ENCODE measurements around the gene ZMPSTE24. TPM values are rescaled to one million over a fixed set of nuclear protein-coding genes. Genes with fewer than 3 reads are reported as not detected.

The ZMPSTE24 gene
- polyA plus RNA-seq, 2 of the 4 experiments (the other 2 are of a cell fraction), result 44.3 to 61.3 TPM

DNA sequence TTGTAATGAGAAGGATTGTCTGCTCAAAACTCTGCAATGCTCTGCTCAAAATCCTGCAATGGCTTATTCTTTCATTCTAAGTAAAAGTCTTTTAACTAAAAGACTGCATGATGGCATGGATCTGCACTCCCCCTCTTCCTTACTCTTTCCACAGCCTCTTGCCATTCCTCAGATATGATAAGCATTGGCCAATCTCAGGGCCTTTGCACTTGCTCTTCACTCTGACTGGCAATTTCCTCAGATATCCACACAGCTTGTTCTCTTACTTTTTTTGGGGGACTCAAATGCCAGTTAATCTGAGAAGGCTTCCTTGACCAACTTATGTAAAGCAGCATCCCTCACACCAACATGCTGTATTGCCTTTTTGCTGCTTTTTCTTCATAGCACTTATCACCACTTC, 2.8 kb upstream of the ZMPSTE24 start (continued):
- TF ChIP-seq NPAS2 (CRISPR knock-in tag; IDR thresholded peaks at IDR 0.05; ENCODE audit: borderline replicate concordance), result no peak

DNA sequence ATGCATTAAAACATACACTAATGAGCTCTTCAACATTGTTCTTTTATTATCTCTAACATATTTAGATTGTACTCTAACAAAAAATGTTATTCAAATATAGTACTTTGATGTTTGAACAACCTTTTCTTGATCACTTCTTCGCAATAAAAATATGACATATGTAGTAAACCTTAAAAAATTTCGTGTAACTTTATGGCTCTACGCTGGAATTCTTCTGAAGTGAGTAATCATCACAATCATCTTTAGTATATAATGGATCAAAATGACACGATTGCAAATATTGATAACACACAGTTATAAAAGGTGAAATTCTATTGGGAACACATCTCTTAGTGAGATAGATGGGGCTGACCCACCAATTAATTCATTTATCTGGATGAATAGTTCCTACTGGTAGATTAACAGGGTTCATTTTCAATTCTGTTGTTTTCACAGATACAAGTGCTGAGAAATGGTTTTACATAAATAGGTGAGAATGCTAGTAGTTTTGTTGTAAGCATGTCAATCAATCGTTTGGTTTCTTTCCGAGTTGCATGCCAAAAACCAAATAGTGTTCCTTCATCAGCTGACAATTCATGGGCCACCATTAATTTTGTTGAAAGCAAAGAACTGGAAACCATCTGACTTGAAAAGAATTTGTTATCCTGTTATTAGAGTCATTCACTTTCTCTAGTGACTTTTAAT, 1.5 kb upstream of the ZMPSTE24 start:
- ChIA-PET POLR2A (no interaction called here), CTCF (interaction anchor here (1.1 to 2.1 kb wide), 2 partner anchors 58 to 149 kb away, joined by 3 to 6 read pairs; no protein-coding TSS in a partner anchor)
- 62% methylated on average over 6 of the region's 6 CpGs for whole genome bisulfite sequencing (ENCODE audit: missing lambda C conversion rate)
- TF ChIP-seq HOXA7 (CRISPR knock-in tag; IDR thresholded peaks at IDR 0.05) (no peak), CBX2 (IDR thresholded peaks at IDR 0.05; ENCODE audit: borderline replicate concordance, low read depth) (no peak), POLR2AphosphoS2 (conservative IDR thresholded peaks at IDR 0.05; ENCODE audit: low read length) (no peak), CHD2 (IDR thresholded peaks at IDR 0.05; ENCODE audit: low read length, partially characterized antibody) (no peak), MAFK (IDR thresholded peaks at IDR 0.05; ENCODE audit: partially characterized antibody) (no peak), CEBPB (IDR thresholded peaks at IDR 0.05) (no peak), ZNF302 (CRISPR knock-in tag; IDR thresholded peaks at IDR 0.05) (no peak), RCOR1 (IDR thresholded peaks at IDR 0.05; ENCODE audit: low read depth, low read length) (no peak), RARB (CRISPR knock-in tag; IDR thresholded peaks at IDR 0.05) (no peak), RFX5 (IDR thresholded peaks at IDR 0.05) (no peak)
- TF ChIP-seq, protein P1, sequence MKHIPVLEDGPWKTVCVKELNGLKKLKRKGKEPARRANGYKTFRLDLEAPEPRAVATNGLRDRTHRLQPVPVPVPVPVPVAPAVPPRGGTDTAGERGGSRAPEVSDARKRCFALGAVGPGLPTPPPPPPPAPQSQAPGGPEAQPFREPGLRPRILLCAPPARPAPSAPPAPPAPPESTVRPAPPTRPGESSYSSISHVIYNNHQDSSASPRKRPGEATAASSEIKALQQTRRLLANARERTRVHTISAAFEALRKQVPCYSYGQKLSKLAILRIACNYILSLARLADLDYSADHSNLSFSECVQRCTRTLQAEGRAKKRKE (CRISPR knock-in tag; IDR thresholded peaks at IDR 0.05; ENCODE audit: low read depth), result no peak
- FAIRE-seq (no peak), ATAC-seq (no peak), DNase-seq (ENCODE audit: low read depth in 1 of 2, low spot score in 1 of 2) (no peak)
- H3K27ac ChIP-seq, result peak overlapping the region; percentile 75 to 96; a peak in 3 of 6 replicates
- no peaks in the 10 kb centered on the region for H3K9me3 ChIP-seq
- H3K4me1 ChIP-seq, result 0 out of 3 replicates have a peak, but pooled peaks cover 4% of the 10 kb centered on the region
- H3K4me2 ChIP-seq, result peak overlapping the region; percentile 74
- peak overlapping the region; percentile 75 for H3K4me3 ChIP-seq

DNA sequence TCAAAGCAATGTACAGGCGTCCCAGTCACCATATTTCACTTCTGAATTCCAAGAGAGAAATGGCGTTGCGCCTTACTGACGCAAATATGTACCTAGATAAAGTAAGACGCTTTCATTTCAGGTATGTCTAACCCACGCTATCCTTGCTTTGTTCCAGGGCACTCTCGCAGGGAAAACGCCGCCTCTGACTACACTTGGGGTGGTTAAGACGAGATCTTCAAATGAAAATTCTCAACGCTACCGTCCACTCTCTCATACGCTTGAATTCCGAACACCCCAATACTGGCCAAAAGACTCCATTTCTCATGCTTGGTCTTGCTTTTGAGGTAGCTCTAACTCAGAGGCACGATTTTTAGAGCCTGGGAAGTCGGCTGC, 736 bp upstream of the ZMPSTE24 start:
- Histone ChIP-seq H3K27ac (peak overlapping the region; percentile 75 to 96), H3K9me3 (no peaks in the 10 kb centered on the region), H3K4me3 (peak overlapping the region; percentile 75), H3K4me1 (0 out of 3 replicates have a peak, but pooled peaks cover 4% of the 10 kb centered on the region), H3K4me2 (peak overlapping the region; percentile 74)
- under 1% methylated on average over 16 of the region's 16 CpGs for WGBS (ENCODE audit: missing lambda C conversion rate)
- ChIA-PET CTCF (interaction anchor here (1.1 to 2.1 kb wide), 2 partner anchors 57 to 148 kb away, joined by 3 to 6 read pairs; no protein-coding TSS in a partner anchor), POLR2A (interaction anchor here (1.0 kb wide), 1 partner anchor 9 kb away, joined by 4 read pairs; no protein-coding TSS in a partner anchor)
- TF ChIP-seq CHD4 (IDR thresholded peaks at IDR 0.05; ENCODE audit: borderline replicate concordance) (no peak), BHLHE40 (IDR thresholded peaks at IDR 0.05; ENCODE audit: low read depth, low read length) (no peak), FOSB (CRISPR knock-in tag; IDR thresholded peaks at IDR 0.05) (no peak), RFX5 (IDR thresholded peaks at IDR 0.05) (no peak)
- ATAC-seq (peak; percentile 21 to 34; a peak in 5 of 6 replicates), FAIRE-seq (no peak), DNase-seq (ENCODE audit: low read depth in 1 of 2, low spot score in 1 of 2) (no peak)

DNA sequence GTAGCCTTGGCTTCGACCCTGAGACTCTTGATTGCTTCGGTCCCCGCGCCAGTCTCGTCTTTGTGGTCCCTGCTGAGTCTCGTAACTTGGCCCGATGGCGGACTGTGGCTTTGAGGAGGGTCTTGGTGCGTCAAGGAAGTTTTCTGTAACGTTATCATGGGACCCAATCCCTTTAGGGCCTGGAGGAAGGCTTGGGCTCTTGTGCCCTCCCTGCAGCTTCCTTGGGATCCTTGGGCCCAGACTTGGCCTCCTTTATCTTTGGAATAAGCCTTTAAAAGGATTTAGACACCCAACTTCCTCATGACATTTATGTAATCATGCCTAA, 371 bp downstream of the ZMPSTE24 start:
- Histone ChIP-seq H3K4me3 (peak overlapping the region; percentile 75), H3K27ac (peak overlapping the region; percentile 90), H3K4me2 (peak overlapping the region; percentile 73), H3K4me1 (0 out of 3 replicates have a peak, but pooled peaks cover 4% of the 10 kb centered on the region), H3K9me3 (no peaks in the 10 kb centered on the region)
- 0% methylated on average over 6 of the region's 10 CpGs for WGBS (ENCODE audit: missing lambda C conversion rate)
- CTCF ChIA-PET, result no interaction called here
- DNase-seq (ENCODE audit: low read depth in 1 of 2, low spot score in 1 of 2) (no peak), ATAC-seq (peak; percentile 7 to 43; a peak in 3 of 6 replicates), FAIRE-seq (no peak)
- POLR2A ChIA-PET, result interaction anchor here (0.5 to 1.0 kb wide), 3 partner anchors 8 to 109 kb away, joined by 3 to 4 read pairs (median 4); no protein-coding TSS in a partner anchor
- TF ChIP-seq RAD21 (conservative IDR thresholded peaks at IDR 0.05 in 1 of 2, IDR thresholded peaks at IDR 0.05 in 1 of 2) (no peak), CHD4 (IDR thresholded peaks at IDR 0.05; ENCODE audit: borderline replicate concordance) (no peak), RNF2 (IDR thresholded peaks at IDR 0.05; ENCODE audit: borderline replicate concordance, low read depth) (no peak), GATA3 (IDR thresholded peaks at IDR 0.05; ENCODE audit: borderline replicate concordance) (no peak), HOXB13 (CRISPR knock-in tag; IDR thresholded peaks at IDR 0.05; ENCODE audit: low read depth) (no peak), HOXB5 (CRISPR knock-in tag; IDR thresholded peaks at IDR 0.05) (no peak), BHLHE40 (IDR thresholded peaks at IDR 0.05; ENCODE audit: low read depth, low read length) (no peak), ESRRA (IDR thresholded peaks at IDR 0.05; ENCODE audit: borderline replicate concordance, low read length) (no peak), NFE2L2 (conservative IDR thresholded peaks at IDR 0.05; ENCODE audit: low read length) (no peak), HDAC2 (IDR thresholded peaks at IDR 0.05) (no peak), RFX5 (IDR thresholded peaks at IDR 0.05) (no peak), TFCP2L1 (CRISPR knock-in tag; IDR thresholded peaks at IDR 0.05) (no peak)
- TF ChIP-seq, protein P2, sequence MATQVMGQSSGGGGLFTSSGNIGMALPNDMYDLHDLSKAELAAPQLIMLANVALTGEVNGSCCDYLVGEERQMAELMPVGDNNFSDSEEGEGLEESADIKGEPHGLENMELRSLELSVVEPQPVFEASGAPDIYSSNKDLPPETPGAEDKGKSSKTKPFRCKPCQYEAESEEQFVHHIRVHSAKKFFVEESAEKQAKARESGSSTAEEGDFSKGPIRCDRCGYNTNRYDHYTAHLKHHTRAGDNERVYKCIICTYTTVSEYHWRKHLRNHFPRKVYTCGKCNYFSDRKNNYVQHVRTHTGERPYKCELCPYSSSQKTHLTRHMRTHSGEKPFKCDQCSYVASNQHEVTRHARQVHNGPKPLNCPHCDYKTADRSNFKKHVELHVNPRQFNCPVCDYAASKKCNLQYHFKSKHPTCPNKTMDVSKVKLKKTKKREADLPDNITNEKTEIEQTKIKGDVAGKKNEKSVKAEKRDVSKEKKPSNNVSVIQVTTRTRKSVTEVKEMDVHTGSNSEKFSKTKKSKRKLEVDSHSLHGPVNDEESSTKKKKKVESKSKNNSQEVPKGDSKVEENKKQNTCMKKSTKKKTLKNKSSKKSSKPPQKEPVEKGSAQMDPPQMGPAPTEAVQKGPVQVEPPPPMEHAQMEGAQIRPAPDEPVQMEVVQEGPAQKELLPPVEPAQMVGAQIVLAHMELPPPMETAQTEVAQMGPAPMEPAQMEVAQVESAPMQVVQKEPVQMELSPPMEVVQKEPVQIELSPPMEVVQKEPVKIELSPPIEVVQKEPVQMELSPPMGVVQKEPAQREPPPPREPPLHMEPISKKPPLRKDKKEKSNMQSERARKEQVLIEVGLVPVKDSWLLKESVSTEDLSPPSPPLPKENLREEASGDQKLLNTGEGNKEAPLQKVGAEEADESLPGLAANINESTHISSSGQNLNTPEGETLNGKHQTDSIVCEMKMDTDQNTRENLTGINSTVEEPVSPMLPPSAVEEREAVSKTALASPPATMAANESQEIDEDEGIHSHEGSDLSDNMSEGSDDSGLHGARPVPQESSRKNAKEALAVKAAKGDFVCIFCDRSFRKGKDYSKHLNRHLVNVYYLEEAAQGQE (IDR thresholded peaks at IDR 0.05), result no peak
- TF ChIP-seq, protein P3, sequence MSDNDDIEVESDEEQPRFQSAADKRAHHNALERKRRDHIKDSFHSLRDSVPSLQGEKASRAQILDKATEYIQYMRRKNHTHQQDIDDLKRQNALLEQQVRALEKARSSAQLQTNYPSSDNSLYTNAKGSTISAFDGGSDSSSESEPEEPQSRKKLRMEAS (IDR thresholded peaks at IDR 0.05), result no peak
- TF ChIP-seq, protein P4, sequence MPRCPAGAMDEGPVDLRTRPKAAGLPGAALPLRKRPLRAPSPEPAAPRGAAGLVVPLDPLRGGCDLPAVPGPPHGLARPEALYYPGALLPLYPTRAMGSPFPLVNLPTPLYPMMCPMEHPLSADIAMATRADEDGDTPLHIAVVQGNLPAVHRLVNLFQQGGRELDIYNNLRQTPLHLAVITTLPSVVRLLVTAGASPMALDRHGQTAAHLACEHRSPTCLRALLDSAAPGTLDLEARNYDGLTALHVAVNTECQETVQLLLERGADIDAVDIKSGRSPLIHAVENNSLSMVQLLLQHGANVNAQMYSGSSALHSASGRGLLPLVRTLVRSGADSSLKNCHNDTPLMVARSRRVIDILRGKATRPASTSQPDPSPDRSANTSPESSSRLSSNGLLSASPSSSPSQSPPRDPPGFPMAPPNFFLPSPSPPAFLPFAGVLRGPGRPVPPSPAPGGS (IDR thresholded peaks at IDR 0.05), result no peak

Measured in A549 (cell line).